Measurements from ENCODE around the gene SMG7.

DNA sequence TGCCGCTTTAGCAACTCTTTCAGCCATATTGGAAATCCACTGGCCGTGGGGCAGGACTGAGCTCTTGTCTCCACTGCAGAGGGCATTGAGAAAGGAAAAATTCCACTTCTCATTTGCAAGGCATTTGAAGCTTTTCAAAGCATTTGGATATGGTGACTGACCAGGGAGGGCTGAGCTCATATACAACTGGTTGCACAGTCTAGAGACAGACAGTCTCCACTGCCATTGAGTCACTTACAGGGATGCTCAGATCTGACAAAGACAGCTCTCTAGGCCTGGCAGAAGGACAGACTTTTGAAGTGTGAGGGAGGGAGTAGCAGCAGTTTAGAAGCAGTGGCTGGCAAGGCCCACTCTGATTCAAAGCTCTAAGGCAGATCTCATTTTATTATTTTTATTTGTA is 93.7 kb downstream of the SMG7 start:
- TF ChIP-seq, protein P1, sequence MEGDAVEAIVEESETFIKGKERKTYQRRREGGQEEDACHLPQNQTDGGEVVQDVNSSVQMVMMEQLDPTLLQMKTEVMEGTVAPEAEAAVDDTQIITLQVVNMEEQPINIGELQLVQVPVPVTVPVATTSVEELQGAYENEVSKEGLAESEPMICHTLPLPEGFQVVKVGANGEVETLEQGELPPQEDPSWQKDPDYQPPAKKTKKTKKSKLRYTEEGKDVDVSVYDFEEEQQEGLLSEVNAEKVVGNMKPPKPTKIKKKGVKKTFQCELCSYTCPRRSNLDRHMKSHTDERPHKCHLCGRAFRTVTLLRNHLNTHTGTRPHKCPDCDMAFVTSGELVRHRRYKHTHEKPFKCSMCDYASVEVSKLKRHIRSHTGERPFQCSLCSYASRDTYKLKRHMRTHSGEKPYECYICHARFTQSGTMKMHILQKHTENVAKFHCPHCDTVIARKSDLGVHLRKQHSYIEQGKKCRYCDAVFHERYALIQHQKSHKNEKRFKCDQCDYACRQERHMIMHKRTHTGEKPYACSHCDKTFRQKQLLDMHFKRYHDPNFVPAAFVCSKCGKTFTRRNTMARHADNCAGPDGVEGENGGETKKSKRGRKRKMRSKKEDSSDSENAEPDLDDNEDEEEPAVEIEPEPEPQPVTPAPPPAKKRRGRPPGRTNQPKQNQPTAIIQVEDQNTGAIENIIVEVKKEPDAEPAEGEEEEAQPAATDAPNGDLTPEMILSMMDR (IDR thresholded peaks at IDR 0.05): no peak
- TF ChIP-seq POLR2A (IDR thresholded peaks at IDR 0.05): no peak
